ENCODE measurements around the gene DHRS2.

Gene DHRS2

GRCh38 chr14:23693252-23693775, 57.1 kb downstream of the DHRS2 start (continued):
- TF ChIP-seq, protein P1, sequence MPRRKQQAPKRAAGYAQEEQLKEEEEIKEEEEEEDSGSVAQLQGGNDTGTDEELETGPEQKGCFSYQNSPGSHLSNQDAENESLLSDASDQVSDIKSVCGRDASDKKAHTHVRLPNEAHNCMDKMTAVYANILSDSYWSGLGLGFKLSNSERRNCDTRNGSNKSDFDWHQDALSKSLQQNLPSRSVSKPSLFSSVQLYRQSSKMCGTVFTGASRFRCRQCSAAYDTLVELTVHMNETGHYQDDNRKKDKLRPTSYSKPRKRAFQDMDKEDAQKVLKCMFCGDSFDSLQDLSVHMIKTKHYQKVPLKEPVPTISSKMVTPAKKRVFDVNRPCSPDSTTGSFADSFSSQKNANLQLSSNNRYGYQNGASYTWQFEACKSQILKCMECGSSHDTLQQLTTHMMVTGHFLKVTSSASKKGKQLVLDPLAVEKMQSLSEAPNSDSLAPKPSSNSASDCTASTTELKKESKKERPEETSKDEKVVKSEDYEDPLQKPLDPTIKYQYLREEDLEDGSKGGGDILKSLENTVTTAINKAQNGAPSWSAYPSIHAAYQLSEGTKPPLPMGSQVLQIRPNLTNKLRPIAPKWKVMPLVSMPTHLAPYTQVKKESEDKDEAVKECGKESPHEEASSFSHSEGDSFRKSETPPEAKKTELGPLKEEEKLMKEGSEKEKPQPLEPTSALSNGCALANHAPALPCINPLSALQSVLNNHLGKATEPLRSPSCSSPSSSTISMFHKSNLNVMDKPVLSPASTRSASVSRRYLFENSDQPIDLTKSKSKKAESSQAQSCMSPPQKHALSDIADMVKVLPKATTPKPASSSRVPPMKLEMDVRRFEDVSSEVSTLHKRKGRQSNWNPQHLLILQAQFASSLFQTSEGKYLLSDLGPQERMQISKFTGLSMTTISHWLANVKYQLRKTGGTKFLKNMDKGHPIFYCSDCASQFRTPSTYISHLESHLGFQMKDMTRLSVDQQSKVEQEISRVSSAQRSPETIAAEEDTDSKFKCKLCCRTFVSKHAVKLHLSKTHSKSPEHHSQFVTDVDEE (CRISPR knock-in tag; IDR thresholded peaks at IDR 0.05), result no peak
- TF ChIP-seq ARNTL (CRISPR knock-in tag; IDR thresholded peaks at IDR 0.05; ENCODE audit: borderline replicate concordance, low read depth) (no peak), ZC3H10 (CRISPR knock-in tag; IDR thresholded peaks at IDR 0.05) (no peak), SNAI2 (CRISPR knock-in tag; IDR thresholded peaks at IDR 0.05) (no peak), ZNF70 (CRISPR knock-in tag; IDR thresholded peaks at IDR 0.05) (no peak)

GRCh38 chr14:23694085-23694948, 58.2 kb downstream of the DHRS2 start:
- no peak for TF ChIP-seq PATZ1 (CRISPR knock-in tag; IDR thresholded peaks at IDR 0.05; ENCODE audit: borderline replicate concordance)
- TF ChIP-seq ZC3H10 (CRISPR knock-in tag; IDR thresholded peaks at IDR 0.05), result no peak
- no peak for TF ChIP-seq SNAI2 (CRISPR knock-in tag; IDR thresholded peaks at IDR 0.05)
- TF ChIP-seq ZFP3 (CRISPR knock-in tag; IDR thresholded peaks at IDR 0.05), result no peak
- TF ChIP-seq ESRRG (CRISPR knock-in tag; IDR thresholded peaks at IDR 0.05), result no peak
- no peak for TF ChIP-seq ZFP30 (CRISPR knock-in tag; IDR thresholded peaks at IDR 0.05)
- no peak for TF ChIP-seq PPARA (CRISPR knock-in tag; IDR thresholded peaks at IDR 0.05; ENCODE audit: borderline replicate concordance)
- no peak for TF ChIP-seq POU6F1 (CRISPR knock-in tag; IDR thresholded peaks at IDR 0.05; ENCODE audit: borderline replicate concordance, low read depth)
- TF ChIP-seq ARNTL (CRISPR knock-in tag; IDR thresholded peaks at IDR 0.05; ENCODE audit: borderline replicate concordance, low read depth), result no peak
- TF ChIP-seq ZNF70 (CRISPR knock-in tag; IDR thresholded peaks at IDR 0.05), result no peak
- TF ChIP-seq CSDC2 (CRISPR knock-in tag; IDR thresholded peaks at IDR 0.05), result no peak
- no peak for TF ChIP-seq RARB (CRISPR knock-in tag; IDR thresholded peaks at IDR 0.05)
- no peak for TF ChIP-seq ISL1 (CRISPR knock-in tag; IDR thresholded peaks at IDR 0.05)
- TF ChIP-seq, protein P2, sequence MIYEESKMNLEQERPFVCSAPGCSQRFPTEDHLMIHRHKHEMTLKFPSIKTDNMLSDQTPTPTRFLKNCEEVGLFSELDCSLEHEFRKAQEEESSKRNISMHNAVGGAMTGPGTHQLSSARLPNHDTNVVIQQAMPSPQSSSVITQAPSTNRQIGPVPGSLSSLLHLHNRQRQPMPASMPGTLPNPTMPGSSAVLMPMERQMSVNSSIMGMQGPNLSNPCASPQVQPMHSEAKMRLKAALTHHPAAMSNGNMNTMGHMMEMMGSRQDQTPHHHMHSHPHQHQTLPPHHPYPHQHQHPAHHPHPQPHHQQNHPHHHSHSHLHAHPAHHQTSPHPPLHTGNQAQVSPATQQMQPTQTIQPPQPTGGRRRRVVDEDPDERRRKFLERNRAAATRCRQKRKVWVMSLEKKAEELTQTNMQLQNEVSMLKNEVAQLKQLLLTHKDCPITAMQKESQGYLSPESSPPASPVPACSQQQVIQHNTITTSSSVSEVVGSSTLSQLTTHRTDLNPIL (CRISPR knock-in tag; IDR thresholded peaks at IDR 0.05; ENCODE audit: low read depth), result no peak
- TF ChIP-seq BACH2 (CRISPR knock-in tag; IDR thresholded peaks at IDR 0.05; ENCODE audit: borderline replicate concordance), result no peak
- ATAC-seq, result no peak

Data from SK-N-SH treated with all-trans-retinoic acid at 6 μM for 48 hours (cell line).